Upper lobe of left lung (tissue), 6 donors: Measurements from ENCODE around the gene DYTN. TPM values are rescaled to one million over a fixed set of nuclear protein-coding genes. Genes with fewer than 3 reads are reported as not detected.

Experiments used
- ATAC-seq, 2 donors: fragments of 200-7000 bp; cut with Tn5 transposase; one replicate each; pipeline ENCODE4 v1.9.1; 2022; ENCODE audit warnings: mild to moderate bottlenecking in 2 of 2, moderate library complexity in 2 of 2; ENCODE audit not compliant: low FRiP score in 2 of 2
- DNase-seq, 2 donors: peaks; one replicate each; pipeline ENCODE4 v3.0.0-alpha.2; 2019 to 2020
- H3K27ac ChIP-seq, 4 donors: fragments of 200-600 bp; sonication (generic); one replicate each; pipeline ENCODE4 v1.5.1; 2016 to 2019
- H3K27me3 ChIP-seq, 4 donors: fragments of 200-600 bp; sonication (generic); one replicate each; pipeline ENCODE4 v1.5.1; 2017 to 2019
- H3K36me3 ChIP-seq, 4 donors: fragments of 200-600 bp; sonication (generic); one replicate each; pipeline ENCODE4 v1.5.1; 2016 to 2019
- H3K4me1 ChIP-seq, 4 donors: fragments of 200-600 bp; sonication (generic); one replicate each; pipeline ENCODE4 v1.5.1; 2018 to 2019
- H3K4me3 ChIP-seq, 4 donors: fragments of 200-600 bp; sonication (generic); one replicate each; pipeline ENCODE4 v1.5.1; 2017 to 2019; ENCODE audit warnings: mild to moderate bottlenecking in 2 of 4, moderate library complexity in 1 of 4
- H3K9me3 ChIP-seq, 4 donors: fragments of 200-600 bp; sonication (generic); one replicate each; pipeline ENCODE4 v1.5.1; 2018 to 2019
- EP300 ChIP-seq, 4 donors: sonication (generic); formaldehyde crosslinking; IDR thresholded peaks; one replicate each; pipeline ENCODE4 v1.5.1; 2017; ENCODE audit warnings: antibody characterized with exemption in 4 of 4, control low read depth in 2 of 4
- POLR2A ChIP-seq, 4 donors: fragments of 450-650 bp; IDR thresholded peaks; one replicate each; pipeline ENCODE4 v1.5.1; 2016 to 2017; ENCODE audit warnings: antibody characterized with exemption in 4 of 4, mild to moderate bottlenecking in 2 of 4
- POLR2AphosphoS5 ChIP-seq, 2 donors: sonication (generic); formaldehyde crosslinking; IDR thresholded peaks; one replicate each; pipeline ENCODE4 v1.5.1; 2017; ENCODE audit warnings: antibody characterized with exemption in 2 of 2
- WGBS, 2 donors: methylation state at CpG; one replicate each; pipeline ENCODE4 v1.1.5; 2017 to 2018; 5-methylcytosine and 5-hydroxymethylcytosine counted together
- total RNA-seq, 6 donors: library from RNA; depleted of rRNA in 4 of 6; stranded (reverse); fragments of >200 nt in 4 of 6; gene quantifications; one replicate each; pipeline versions ENCODE4 v1.1.0 to v1.2.1, GENCODE V29; 2016 to 2021
- TF ChIP-seq, protein P1 (sequence below), 6 experiments: fragments of 450-650 bp in 4 of 6; fragments of 200-600 bp in 2 of 6; sonication (generic) in 2 of 6; IDR thresholded peaks; one replicate each; pipeline ENCODE4 v1.5.1; 2016 to 2019; ENCODE audit warnings: antibody characterized with exemption in 6 of 6
- donor health status: DM: no; HTN: no; CAD: no; lungs with moderate emphysema.
- donor health status: DM: no; HTN: yes; CAD: no; lungs with severe emphysema.

Gene DYTN
- total RNA-seq, 6 donors from 2014 or later: not detected

DNA sequence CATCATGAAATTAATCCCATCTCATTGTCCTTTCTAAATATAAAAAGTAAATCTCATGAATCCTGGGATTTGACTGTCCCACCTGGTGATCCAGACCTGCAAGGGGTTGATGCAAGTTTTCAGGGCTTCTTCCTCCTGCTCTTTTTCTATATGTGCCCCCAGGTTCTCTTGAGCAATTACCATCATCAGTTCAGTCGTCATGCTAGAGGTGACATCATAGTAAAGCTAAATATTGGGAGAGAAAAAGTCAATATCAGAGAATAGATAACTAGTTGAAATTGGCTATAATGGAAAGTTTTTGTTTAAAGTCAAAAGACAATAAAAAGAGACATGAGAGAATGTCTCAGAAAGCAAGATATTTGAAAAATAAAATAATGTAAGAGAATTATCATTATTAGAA lies 38.6 kb upstream of the DYTN start:
- no peaks in the 10 kb centered on the region for H3K4me1 ChIP-seq
- H3K9me3 ChIP-seq: no peaks in the 10 kb centered on the region
- no peak for TF ChIP-seq EP300 (IDR thresholded peaks at IDR 0.05)
- no peak for TF ChIP-seq POLR2AphosphoS5 (IDR thresholded peaks at IDR 0.05)
- no peak for TF ChIP-seq POLR2A (IDR thresholded peaks at IDR 0.05)
- TF ChIP-seq, protein P1, sequence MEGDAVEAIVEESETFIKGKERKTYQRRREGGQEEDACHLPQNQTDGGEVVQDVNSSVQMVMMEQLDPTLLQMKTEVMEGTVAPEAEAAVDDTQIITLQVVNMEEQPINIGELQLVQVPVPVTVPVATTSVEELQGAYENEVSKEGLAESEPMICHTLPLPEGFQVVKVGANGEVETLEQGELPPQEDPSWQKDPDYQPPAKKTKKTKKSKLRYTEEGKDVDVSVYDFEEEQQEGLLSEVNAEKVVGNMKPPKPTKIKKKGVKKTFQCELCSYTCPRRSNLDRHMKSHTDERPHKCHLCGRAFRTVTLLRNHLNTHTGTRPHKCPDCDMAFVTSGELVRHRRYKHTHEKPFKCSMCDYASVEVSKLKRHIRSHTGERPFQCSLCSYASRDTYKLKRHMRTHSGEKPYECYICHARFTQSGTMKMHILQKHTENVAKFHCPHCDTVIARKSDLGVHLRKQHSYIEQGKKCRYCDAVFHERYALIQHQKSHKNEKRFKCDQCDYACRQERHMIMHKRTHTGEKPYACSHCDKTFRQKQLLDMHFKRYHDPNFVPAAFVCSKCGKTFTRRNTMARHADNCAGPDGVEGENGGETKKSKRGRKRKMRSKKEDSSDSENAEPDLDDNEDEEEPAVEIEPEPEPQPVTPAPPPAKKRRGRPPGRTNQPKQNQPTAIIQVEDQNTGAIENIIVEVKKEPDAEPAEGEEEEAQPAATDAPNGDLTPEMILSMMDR (IDR thresholded peaks at IDR 0.05): no peak
- DNase-seq: no peak
- H3K36me3 ChIP-seq: no peaks in the 10 kb centered on the region
- no peak overlapping the region for H3K4me3 ChIP-seq
- no peaks in the 10 kb centered on the region for H3K27me3 ChIP-seq
- WGBS, 2 donors: 52 to 55% methylated on average over 1 of the region's 1 CpG
- H3K27ac ChIP-seq: no peak overlapping the region
- no peak for ATAC-seq

DNA sequence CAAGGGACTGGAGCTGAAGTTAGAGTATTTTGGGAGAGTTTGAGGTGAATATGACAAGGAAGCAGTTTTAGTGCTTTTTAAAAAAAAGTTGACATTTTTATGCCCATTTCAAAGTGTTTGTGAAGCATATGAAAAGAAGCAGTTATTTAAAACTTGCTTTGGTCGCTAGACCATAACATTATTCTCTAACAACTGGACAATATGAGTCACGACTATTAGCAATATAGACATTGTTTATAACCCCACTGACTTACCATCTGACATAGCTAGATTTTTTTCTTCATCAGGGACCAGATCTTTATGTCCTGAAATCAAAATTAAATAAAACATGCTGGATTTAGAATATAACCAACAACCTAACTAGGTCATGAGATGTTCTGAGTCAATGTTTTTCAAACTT lies 22.6 kb upstream of the DYTN start:
- Histone ChIP-seq H3K9me3 (no peaks in the 10 kb centered on the region), H3K4me1 (no peaks in the 10 kb centered on the region), H3K27me3 (no peaks in the 10 kb centered on the region), H3K36me3 (no peaks in the 10 kb centered on the region), H3K27ac (no peak overlapping the region), H3K4me3 (no peak overlapping the region)
- 51 to 68% methylated on average over 2 of the region's 2 CpGs for WGBS, 2 donors
- DNase-seq (no peak), ATAC-seq (no peak)
- TF ChIP-seq EP300 (IDR thresholded peaks at IDR 0.05) (no peak), POLR2AphosphoS5 (IDR thresholded peaks at IDR 0.05) (no peak), POLR2A (IDR thresholded peaks at IDR 0.05) (no peak)
- TF ChIP-seq, protein P1 (IDR thresholded peaks at IDR 0.05): no peak

DNA sequence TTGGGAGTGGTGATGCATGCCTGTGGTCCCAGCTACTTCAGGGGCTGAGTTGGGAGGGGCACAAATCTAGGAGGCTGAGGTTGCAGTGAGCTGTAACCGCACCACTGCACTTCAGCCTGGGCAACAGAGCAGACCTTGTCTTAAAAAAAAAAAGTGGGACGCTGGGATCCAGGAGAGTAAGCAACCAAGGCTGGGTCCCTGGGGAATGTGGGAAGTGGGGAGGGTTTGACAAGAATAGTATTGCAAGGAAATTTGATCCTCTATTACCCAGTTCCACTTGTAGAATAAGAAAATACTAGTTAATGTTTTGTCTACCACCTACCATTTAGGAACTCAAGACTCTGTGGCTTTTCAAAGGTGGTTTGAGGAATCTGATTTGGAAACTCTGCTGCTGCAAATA lies 21.1 kb upstream of the DYTN start:
- no peak for DNase-seq
- ATAC-seq: no peak
- Histone ChIP-seq H3K4me3 (no peak overlapping the region), H3K36me3 (no peaks in the 10 kb centered on the region), H3K4me1 (no peaks in the 10 kb centered on the region), H3K27me3 (no peaks in the 10 kb centered on the region), H3K9me3 (no peaks in the 10 kb centered on the region), H3K27ac (no peak overlapping the region)
- TF ChIP-seq POLR2A (IDR thresholded peaks at IDR 0.05) (no peak), EP300 (IDR thresholded peaks at IDR 0.05) (no peak), POLR2AphosphoS5 (IDR thresholded peaks at IDR 0.05) (no peak)
- TF ChIP-seq, protein P1 (IDR thresholded peaks at IDR 0.05): no peak
- WGBS, 2 donors: 71 to 77% methylated on average over 2 of the region's 2 CpGs

DNA sequence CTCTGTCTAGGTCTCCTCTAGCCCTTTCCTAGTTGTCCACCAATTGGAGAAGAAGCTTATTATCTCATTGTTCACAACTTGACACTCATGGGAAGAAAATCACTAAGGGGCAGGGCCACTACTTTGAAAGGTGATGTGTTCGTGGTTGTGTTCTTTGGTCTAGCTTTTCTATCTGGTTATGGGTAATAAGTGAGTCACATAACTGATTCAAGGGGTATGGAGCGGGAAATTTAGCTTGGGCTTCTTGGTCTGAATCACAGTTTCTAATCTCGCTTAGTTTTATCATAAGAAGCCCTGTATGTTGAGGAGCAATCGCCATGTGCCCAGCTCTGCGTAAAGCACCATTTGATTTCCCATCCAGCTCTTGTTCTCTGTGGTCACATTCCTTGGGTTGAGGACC lies 18.7 kb upstream of the DYTN start:
- H3K4me3 ChIP-seq: no peak overlapping the region
- TF ChIP-seq POLR2A (IDR thresholded peaks at IDR 0.05) (no peak), EP300 (IDR thresholded peaks at IDR 0.05) (no peak), POLR2AphosphoS5 (IDR thresholded peaks at IDR 0.05) (no peak)
- TF ChIP-seq, protein P1 (IDR thresholded peaks at IDR 0.05): no peak
- H3K4me1 ChIP-seq: no peaks in the 10 kb centered on the region
- WGBS, 2 donors: 80 to 89% methylated on average over 5 of the region's 5 CpGs
- no peak for DNase-seq
- H3K36me3 ChIP-seq: no peaks in the 10 kb centered on the region
- no peak for ATAC-seq
- H3K27me3 ChIP-seq: no peaks in the 10 kb centered on the region
- no peak overlapping the region for H3K27ac ChIP-seq
- no peaks in the 10 kb centered on the region for H3K9me3 ChIP-seq

DNA sequence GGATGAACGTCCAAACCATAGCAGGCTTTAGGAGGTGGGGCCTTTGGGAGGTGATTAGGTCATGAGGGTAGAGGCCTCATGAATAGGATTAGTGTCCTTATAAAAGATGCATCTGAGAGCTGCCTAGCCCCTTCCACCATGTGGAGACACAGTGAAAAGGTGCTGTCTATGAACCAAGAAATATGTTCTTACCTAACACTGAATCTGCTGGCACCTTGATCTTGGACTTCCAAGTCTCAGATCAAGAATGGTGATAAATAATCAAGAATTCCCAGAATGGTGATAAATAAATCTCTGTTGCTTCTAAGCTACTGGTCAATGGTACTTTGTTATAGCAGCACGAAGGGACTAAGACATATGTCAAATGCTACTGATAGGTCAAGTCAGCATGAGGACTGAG lies 15.1 kb upstream of the DYTN start:
- Histone ChIP-seq H3K9me3 (no peaks in the 10 kb centered on the region), H3K36me3 (no peaks in the 10 kb centered on the region), H3K4me3 (no peak overlapping the region), H3K4me1 (no peaks in the 10 kb centered on the region), H3K27ac (no peak overlapping the region), H3K27me3 (no peaks in the 10 kb centered on the region)
- no peak for DNase-seq
- 80 to 82% methylated on average over 2 of the region's 2 CpGs for WGBS, 2 donors
- no peak for TF ChIP-seq POLR2AphosphoS5 (IDR thresholded peaks at IDR 0.05)
- no peak for TF ChIP-seq EP300 (IDR thresholded peaks at IDR 0.05)
- TF ChIP-seq, protein P1 (IDR thresholded peaks at IDR 0.05): no peak
- no peak for TF ChIP-seq POLR2A (IDR thresholded peaks at IDR 0.05)
- ATAC-seq: no peak
